A673 (cell line): ENCODE measurements around the gene FNDC5.

Experiments
- CTCF ChIP-seq: fragments of 300-800, 200-600 bp; sonication (generic); conservative IDR thresholded peaks from 2 replicates; pipeline ENCODE4 v1.5.1; 2017; ENCODE audit warnings: low read depth, mild to moderate bottlenecking, antibody characterized with exemption, low read length, moderate library complexity, mixed read lengths
- EZH2 ChIP-seq: fragments of 200-600 bp; sonication (generic); IDR thresholded peaks from 2 replicates; pipeline ENCODE4 v1.6.1; 2017; ENCODE audit warnings: borderline replicate concordance, low read depth, mild to moderate bottlenecking, mixed read lengths, antibody characterized with exemption, low read length; ENCODE audit not compliant: poor library complexity, severe bottlenecking

GRCh38 chr1:32858136-32858535 is 12.6 kb downstream of the FNDC5 start:
- TF ChIP-seq CTCF: no peak
- TF ChIP-seq EZH2: no peak
